ENCODE measurements around the gene CMYA5. TPM values are rescaled to one million over a fixed set of nuclear protein-coding genes. Genes with fewer than 3 reads are reported as not detected.

CMYA5 gene
- total RNA-seq, 2 experiments from 2014 or later: 0.13 to 0.16 TPM

- H3K36me3 Mint-ChIP-seq (ENCODE audit: low read depth): no peaks in the 10 kb centered on the region
- no peak overlapping the region for H3K4me3 Mint-ChIP-seq
- H3K9me3 Mint-ChIP-seq: no peaks in the 10 kb centered on the region
- intact Hi-C loops (cut with micrococcal nuclease): no loop called here
- no peak for ATAC-seq
- ChIA-PET CTCF (no interaction called here), POLR2A (no interaction called here)
- H3K27ac Mint-ChIP-seq: no peak overlapping the region
- no peak for TF ChIP-seq CTCF (IDR thresholded peaks at IDR 0.05)
- no peaks in the 10 kb centered on the region for H3K4me1 Mint-ChIP-seq (ENCODE audit: low read depth)
- no peak for DNase-seq
- H3K27me3 Mint-ChIP-seq: peaks cover 2% of the 10 kb centered on the region
Measured at GRCh38 chr5:79787448-79787847, 97.8 kb downstream of the CMYA5 start.

GRCh38 chr5:79791843-79792242 is 102.2 kb downstream of the CMYA5 start:
- Mint-ChIP-seq H3K4me1 (ENCODE audit: low read depth) (no peaks in the 10 kb centered on the region), H3K27me3 (peaks cover 2% of the 10 kb centered on the region), H3K4me3 (no peak overlapping the region), H3K9me3 (no peaks in the 10 kb centered on the region), H3K27ac (no peak overlapping the region), H3K36me3 (ENCODE audit: low read depth) (no peaks in the 10 kb centered on the region)
- no peak for TF ChIP-seq CTCF (IDR thresholded peaks at IDR 0.05)
- DNase-seq (no peak), ATAC-seq (no peak)
- ChIA-PET CTCF (interaction anchor here (0.7 kb wide), 1 partner anchor 1103 kb away, joined by 3 read pairs; no protein-coding TSS in a partner anchor), POLR2A (no interaction called here)
- intact Hi-C loops (cut with micrococcal nuclease): no loop called here

- ChIA-PET CTCF (interaction anchor here (0.9 kb wide), 1 partner anchor 291 kb away, joined by 3 read pairs; no protein-coding TSS in a partner anchor), POLR2A (no interaction called here)
- no peak overlapping the region for H3K4me3 Mint-ChIP-seq
- H3K27ac Mint-ChIP-seq: no peak overlapping the region
- no peak for ATAC-seq
- no peaks in the 10 kb centered on the region for H3K4me1 Mint-ChIP-seq (ENCODE audit: low read depth)
- DNase-seq: no peak
- H3K27me3 Mint-ChIP-seq: peaks cover 2% of the 10 kb centered on the region
- no peaks in the 10 kb centered on the region for H3K9me3 Mint-ChIP-seq
- intact Hi-C loops (cut with micrococcal nuclease): no loop called here
- no peak for TF ChIP-seq CTCF (IDR thresholded peaks at IDR 0.05)
- no peaks in the 10 kb centered on the region for H3K36me3 Mint-ChIP-seq (ENCODE audit: low read depth)
Measured at GRCh38 chr5:79792463-79792862, 102.8 kb downstream of the CMYA5 start.

- Mint-ChIP-seq H3K27me3 (peaks cover 2% of the 10 kb centered on the region), H3K27ac (no peak overlapping the region), H3K4me3 (no peak overlapping the region), H3K9me3 (no peaks in the 10 kb centered on the region), H3K4me1 (ENCODE audit: low read depth) (no peaks in the 10 kb centered on the region), H3K36me3 (ENCODE audit: low read depth) (no peaks in the 10 kb centered on the region)
- ATAC-seq: no peak
- ChIA-PET CTCF (interaction anchor here (0.6 to 0.9 kb wide), 2 partner anchors 21 to 290 kb away, joined by 3 read pairs; no protein-coding TSS in a partner anchor), POLR2A (no interaction called here)
- intact Hi-C loops (cut with micrococcal nuclease): no loop called here
- DNase-seq: no peak
- no peak for TF ChIP-seq CTCF (IDR thresholded peaks at IDR 0.05)
Measured at GRCh38 chr5:79793304-79793703, 103.7 kb downstream of the CMYA5 start.

- CTCF ChIA-PET: no interaction called here
- POLR2A ChIA-PET: no interaction called here
- no peak for ATAC-seq
Measured at GRCh38 chr5:79793722-79794121, 104.1 kb downstream of the CMYA5 start.

More at GRCh38 chr5:79793722-79794121, 104.1 kb downstream of the CMYA5 start:
- no peaks in the 10 kb centered on the region for H3K4me1 Mint-ChIP-seq (ENCODE audit: low read depth)
- no peak for DNase-seq
- no peak overlapping the region for H3K4me3 Mint-ChIP-seq
- no peak for TF ChIP-seq CTCF (IDR thresholded peaks at IDR 0.05)
- H3K27ac Mint-ChIP-seq: no peak overlapping the region
- H3K36me3 Mint-ChIP-seq (ENCODE audit: low read depth): no peaks in the 10 kb centered on the region
- H3K9me3 Mint-ChIP-seq: no peaks in the 10 kb centered on the region
- intact Hi-C loops (cut with micrococcal nuclease): no loop called here
- peaks cover 2% of the 10 kb centered on the region for H3K27me3 Mint-ChIP-seq
